SKM-1 (cell line): ENCODE results near the gene ECT2L.

Experiments
- DNase-seq: peaks from one replicate; lab custom pipeline; 2025; ENCODE audit not compliant: unreplicated experiment; lab: John Stamatoyannopoulos, UW

Gene ECT2L

DNA sequence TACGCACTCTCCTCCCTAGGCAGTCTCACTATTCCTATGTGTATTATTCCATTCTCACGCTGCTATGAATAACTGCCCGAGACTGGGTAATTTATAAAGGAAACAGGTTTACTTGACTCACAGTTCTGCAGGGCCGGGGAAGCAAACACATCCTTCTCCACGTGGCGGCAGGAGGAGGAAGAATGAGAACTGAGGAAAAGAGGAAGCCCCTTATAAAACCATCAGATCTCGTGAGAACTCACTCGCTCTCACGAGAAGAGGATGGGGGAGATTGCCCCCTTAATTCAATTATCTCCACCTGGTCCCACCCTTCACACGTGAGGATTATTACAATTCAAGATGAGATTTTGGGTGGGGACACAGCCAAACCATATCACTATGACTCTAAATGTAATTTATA is 61.9 kb downstream of the ECT2L start:
- no peak for DNase-seq

DNA sequence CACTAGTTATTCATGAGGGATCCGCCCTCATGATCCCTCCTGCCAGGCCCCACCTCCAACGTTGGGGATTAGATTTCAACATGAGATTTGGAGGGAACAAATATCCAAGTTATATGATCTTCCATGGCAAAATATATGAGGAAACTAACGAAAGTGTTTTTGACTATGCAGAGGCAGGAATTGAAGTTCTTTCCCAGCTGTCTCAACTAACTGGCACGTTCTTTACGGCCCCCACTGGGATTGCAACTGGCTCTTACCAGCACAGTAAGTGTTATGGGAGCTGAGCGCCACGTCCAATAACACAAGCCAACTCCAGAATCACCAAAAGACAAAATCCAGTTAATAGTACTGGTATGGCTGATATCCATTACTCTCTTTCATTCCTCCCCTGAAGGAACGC is 66.6 kb downstream of the ECT2L start:
- no peak for DNase-seq

DNA sequence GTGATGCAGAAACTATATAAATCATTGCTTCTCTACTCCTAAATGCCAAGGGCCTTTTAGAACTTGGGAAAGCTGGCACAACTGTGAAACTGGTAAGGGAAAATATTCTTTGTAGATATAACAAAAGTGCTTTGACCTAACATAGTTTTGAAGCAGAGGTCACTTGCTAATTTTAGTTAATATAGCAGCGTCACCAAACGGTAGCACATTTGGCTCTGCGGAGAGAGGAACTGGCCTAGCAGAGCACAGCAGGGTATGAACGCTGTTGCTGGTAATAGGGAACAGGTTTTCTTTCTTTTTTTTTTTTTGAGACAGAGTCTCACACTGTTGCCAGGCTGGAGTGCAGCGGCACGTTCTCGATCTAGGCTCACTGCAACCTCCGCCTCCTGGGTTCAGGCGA is 67.4 kb downstream of the ECT2L start:
- no peak for DNase-seq

DNA sequence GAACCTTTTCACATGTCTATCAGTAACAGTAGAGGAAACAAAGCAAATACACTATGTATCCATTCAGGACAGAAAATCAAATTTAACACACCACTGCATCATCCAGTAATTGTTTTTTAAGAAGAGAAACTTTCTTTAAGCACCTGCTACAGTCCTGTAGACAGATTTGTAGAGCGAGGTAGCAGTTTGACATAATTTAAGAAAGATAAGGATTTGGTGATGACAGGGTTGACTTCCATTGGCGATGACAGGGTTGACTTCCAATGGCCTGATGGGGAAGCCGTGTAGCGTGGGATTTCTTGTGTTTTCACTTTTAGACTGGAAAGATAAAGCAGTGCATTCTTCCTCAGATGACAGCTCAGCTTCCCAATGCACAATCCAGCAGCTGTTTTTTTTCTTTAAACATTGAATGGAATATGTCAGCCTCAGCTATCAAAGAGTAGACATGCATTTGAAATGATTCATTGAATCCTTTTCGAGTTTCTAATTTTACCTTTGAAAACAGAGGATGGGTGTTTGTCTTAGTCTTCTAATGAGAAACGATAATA is 68.5 kb downstream of the ECT2L start:
- no peak for DNase-seq

DNA sequence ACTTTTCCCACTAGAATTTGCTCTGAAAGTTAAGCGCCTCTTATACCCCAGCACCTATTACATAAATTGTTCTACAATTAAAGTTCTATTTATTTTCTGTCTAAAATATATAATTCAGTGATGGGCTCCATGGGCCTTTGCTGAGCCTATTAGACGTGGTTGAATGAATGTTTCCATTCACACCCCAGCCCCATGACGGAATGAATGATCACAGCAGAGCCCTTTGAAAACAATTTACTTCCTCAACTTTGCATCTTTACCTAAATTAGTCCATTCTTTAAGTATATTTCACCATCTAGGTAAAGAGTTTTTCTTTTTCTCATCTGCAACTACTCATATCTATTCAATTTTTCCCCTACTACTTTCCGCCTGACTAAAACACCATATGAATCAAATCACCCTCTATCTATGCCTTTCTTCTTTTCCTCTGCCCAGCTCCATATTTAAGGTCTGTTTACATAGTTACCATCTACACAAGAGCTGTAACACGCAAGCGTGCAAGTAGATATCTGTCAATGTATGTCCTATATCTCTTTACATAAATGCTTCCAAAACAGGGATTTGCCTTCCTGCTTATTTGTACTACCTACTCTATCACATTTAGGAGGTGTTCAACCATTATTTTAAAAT is 69.7 kb downstream of the ECT2L start:
- DNase-seq: no peak

DNA sequence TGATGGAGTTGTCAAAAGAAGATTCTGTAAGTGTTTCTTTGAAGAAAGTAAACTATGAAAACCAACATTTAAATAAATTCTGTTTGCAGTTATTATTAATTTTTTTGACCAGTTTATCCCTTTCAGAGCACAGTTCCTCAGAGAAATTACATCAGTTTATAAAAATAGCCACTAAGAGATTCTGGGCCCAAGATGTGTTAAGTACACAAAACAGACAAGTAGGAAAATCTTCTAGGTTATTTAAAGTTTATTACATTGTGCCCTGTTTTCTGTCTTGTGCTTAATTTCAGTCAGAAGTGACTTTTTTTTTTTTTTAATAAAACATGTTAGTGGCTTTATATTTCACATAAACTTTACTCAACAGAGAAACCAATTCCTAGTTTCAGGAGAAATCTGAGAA is 72.3 kb downstream of the ECT2L start:
- DNase-seq: no peak

DNA sequence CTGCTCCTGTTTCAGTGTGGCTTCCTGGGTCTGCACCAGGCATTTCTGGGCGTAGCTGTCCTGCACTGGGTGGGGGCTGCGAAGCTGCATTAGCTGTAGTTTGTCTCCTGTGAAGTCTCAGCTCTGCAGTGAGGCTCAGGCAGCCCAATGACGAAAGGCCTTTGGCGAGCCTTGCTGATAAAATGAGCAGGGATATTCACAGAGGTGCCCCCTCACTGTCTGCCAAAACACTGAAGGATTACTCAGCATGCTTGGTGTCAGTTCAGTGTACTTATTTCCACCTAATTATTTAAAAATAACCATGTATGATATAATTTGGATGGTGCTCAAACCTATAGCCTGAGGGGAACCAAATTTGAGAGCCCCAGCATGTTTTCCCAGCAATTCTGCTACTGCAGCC is 73.5 kb downstream of the ECT2L start:
- no peak for DNase-seq

DNA sequence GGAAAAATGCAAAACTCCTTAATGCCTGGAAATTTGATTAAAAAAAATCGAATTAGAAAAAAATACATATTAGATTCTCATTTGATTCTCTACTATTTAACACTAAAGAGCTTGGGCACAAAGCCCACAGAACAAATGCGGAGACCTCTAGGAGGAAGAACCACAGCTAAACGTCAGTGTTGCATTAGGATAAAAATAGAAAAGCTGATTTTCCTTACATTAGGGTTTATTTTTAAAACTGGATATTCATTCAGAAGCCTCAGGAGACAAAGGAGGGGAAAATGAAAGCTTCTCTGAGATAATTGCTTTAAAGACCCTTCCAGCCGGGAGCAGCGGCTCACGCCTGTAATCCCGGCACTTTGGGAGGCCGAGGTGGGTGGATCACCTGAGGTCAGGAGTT is 77.3 kb downstream of the ECT2L start:
- no peak for DNase-seq

DNA sequence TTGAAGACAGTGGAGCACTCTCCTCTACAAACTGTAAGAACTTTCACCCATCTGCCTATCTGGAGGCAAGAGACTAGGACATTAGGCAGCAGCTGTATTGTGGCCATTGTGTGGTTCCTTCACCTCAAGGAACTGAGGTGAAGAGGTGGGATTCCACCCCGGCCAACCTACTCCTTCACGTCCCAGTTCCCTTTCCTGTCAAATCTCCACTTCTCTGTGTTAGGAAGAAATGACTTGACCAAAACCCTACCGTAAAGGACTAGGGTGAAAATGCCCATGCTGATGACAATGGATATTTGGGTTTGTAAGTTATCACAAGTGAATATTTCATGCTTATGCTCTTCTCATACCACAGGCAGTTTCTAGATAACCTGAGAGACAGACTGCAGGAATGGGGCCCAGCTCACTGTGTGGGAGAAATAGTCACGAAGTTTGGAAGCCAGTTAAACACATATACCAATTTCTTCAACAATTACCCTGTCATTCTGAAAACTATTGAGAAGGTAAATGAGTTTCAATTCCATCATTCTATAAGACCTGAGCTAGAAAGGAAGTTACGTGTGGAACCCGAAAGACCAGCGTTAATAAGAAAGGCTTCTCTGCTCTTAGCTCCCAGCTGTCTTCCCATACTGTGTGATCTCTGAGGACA is 86.6 kb downstream of the ECT2L start:
- no peak for DNase-seq

DNA sequence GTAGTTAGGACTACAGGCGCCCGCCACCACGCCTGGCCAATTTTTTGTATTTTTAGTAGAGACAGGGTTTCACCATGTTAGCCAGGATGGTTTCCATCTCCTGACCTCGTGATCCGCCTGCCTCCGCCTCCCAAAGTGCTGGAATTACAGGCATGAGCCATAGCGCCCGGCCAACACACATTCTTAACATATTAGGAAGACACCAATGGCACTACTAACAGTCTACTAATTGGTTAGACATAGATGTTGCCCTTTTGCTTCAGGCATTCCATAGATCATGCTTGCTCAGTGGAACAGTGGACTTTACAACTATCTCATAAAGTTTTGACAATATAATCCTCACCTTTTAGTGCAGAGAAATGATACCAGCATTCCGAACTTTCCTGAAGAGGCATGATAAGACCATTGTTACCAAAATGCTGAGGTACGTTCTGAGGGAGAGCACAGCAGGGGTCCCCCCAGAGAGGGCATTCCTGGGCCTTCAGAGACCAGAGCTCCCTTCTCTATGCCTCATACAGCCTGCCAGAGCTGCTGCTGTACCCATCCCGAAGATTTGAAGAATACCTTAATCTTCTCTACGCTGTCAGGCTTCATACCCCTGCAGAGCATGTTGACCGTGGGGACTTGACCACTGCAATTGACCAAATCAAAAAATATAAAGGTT is 89.4 kb downstream of the ECT2L start:
- DNase-seq: no peak

DNA sequence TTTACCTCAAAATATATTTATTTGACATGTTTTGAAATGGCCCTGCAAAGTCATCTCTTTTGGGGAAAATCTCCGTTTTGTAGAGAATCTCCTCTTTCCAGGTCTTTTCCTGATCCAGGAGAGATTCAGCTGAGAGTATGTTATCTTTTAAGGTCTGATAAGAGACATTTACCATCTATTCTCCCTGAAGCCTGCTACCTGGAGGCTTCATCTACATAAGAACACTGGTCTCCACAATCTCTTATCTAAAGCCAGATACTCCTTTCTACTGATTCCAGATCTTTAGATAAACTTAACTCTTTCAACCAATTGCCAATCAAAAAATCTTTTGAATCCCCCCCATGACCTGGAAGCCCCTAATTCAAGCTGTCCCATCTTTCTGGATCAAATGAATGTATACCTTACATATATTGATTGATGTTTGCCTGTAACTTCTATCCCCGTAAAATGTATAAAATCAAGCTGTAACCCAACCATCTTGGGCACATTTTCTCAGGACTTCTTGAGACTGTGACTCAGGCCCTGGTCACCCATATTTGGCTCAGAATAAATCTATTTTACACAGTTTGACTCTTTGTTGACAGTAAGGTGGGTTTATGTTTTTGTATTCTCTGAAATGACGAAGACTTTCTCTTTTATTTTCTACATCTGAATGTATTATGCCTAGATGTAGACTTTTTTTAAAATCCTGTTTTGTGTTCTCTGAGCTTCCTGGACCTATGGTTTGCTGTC is 95.5 kb downstream of the ECT2L start:
- DNase-seq: no peak

DNA sequence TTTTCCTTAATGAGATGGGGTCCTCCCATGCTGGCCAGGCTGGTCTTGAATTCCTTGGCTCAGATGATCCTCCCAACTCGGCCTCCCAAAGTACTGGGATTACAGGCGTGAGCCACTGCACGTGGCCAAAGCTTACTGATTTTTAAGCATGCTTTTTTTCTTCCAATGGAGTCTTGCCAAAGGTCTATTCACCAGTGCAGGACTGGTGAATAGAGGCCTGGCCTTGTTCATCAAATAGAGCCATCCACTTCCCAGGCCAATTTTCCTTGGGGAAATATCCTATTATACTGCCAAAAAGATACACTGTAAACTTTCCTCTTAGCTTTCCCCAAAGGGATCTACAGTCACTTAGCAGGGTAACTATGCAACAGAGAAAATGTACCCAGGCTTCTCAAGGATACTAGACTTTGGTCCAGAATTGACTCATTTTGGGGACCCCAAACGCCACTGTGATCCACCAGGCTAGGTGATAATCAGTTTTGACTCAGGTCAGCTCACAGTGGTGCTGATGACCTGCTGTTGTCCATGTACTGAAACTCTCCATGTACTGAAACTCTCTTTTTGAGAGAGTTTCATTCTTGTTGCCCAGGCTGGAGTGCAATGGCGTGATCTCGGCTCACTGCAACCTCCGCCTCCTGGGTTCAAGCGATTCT is 100.3 kb downstream of the ECT2L start:
- DNase-seq: no peak

DNA sequence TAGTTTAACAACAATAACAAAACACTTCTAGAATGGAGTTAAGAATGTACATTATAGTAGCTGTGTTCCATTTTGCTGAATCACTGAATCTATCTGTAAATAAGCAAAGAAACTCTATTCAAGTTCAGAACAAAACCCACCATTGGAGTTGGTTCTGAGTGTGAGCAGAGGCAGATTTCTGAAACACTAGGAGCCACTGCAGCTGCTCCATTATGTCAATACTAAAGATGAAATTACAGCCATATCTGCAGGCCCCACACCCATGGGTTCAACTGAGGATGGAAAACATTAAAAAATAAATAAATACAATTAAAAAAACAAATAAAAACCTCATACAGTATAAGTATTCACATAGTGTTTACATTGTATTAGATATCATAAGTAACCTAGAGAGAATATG is 101.1 kb downstream of the ECT2L start:
- no peak for DNase-seq

DNA sequence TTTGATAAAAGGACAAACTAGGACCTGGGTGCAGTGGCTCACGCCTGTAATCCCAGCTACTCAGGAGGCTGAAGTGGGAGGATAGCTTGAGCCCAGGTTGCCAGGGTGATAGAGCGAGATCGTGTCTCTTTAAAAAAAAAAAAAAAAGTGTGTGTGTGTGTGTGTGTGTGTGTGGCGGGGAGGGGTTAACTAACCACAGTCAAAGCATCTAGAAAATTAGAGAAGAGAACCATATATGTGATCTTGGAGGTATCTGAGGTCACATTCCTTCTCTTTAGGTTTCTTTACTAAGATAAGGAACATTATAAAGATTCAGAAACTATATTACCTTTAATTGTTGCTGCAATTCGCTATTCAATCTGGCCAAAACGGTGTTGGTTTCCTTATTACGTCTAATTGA is 111.3 kb downstream of the ECT2L start:
- no peak for DNase-seq

DNA sequence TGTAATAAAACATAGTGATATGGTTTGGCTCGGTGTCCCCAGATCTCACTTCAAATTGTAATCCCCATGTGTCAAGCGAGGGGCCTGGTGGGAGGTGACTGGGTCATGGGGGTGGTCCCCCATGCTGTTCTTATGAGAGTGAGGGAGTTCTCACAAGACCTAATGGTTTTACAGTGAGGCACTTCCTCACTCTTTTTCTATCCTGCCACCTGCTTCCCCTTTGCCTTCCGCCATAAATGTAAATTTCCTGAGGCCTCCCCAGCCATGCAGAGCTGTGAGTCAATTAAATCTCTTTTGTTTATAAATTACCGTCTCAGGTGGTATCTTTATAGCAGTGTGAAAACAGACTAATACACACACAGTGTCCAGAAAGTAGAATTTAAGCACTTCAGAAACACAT is 113.6 kb downstream of the ECT2L start:
- no peak for DNase-seq

DNA sequence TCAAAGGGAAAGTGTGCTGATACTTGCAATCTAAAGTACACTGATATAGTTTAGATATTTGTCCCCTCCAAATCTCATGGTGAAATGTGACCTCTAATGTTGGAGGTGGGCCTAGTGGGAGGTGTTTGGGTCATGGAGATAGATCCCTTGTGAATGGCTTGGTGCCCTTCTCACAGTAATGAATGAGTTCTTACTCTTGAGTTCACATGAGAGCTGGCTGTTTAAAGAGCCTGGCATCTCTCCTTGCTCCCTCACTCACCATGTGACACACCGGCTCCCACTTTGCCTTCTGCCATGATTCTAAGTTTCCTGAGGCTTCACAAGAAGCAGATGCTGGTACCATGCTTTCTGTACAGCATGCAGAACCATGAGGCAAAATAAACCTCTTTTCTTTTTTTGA is 114.1 kb downstream of the ECT2L start:
- no peak for DNase-seq

DNA sequence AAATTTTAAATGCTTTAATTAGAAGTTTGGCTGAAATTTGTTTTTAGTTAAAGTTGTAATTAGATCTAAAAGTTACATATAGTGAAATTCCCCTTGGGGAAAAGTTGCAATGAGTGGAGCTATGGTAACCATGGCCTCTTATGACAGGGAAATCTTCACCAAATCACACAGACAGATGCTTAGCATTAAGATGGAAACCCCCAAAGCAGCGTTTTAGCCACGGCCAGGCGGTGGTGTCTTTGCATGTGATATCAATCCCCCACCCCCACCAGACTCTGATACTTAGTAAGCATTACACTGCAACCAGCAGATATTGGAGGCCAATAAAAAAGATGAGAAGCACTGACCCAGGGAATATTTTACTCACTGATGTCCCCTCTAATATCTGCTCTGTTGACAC is 116.4 kb downstream of the ECT2L start:
- DNase-seq: no peak

DNA sequence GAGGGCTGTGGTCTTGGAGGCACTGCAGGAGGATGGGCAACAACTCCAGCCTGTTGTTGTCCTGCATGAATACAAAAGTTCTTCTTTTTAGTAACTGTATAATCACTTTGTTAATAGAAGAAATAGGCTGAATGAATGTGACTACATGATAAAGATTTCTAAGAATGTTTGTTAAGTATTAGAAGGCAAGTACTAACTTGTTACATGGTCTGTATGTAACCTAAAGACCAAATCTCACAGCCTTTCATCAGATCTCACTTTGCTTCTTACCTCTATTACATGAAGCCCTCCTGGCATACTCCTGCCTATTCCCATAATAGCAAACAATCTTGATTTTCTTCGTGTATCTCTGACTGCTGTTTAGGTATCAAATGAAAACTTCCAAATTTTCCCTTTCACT is 118.8 kb downstream of the ECT2L start:
- no peak for DNase-seq

DNA sequence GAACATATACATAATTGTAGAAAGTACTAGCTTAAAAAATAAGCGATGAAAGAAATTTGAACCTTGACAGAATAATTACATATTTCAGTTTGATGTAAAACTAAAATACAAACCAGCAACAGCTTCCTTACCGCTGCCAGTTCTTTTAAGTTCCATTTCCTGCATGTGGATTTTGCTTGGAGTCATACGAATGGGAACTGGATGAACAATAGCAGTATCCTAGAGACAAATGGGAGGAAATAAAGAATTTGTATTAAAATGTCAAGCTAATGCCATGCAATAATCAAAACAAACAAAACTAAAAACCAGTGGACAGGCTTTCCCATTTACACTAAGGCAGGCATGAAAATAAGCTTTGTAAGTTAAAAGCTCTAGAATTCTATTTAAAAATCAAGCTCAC is 125.0 kb downstream of the ECT2L start:
- no peak for DNase-seq

DNA sequence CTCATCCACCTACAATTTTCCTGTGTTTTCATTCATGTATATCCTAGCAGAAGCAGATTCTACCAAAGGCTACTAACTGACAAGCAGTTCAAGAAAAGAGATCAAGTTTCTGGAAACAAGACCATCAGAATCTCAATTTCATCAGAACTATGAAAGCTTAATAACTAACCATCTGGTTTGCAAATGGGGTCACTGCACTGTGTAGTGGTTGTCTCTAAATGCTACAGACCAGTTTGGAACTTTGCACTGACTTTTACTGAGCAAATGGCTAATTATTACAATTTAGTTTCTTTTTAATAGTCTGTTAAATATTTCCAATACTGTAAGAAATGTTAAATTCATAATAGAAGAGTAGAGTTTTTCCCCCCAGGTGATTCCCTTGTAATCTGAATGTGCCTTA is 127.7 kb downstream of the ECT2L start:
- no peak for DNase-seq

DNA sequence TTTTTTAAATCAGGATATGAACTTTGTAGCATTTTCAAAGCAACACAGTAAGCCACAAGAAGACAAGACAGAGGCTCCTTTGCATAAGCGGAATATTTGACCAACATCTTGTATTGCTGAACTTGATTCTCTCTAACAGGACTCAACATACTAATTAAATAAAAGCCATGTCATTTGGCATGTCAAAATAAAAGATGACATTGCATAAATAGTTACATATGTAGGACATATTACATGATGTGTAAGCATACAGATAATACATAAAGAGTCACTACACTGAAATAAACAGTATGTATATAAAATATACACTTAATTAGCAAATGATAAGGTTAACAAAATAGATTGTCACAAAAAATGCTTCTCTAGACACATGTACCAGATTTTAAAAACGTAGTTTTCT is 129.9 kb downstream of the ECT2L start:
- DNase-seq: no peak
